B cell (primary cell): Measurements from ENCODE around the gene SPAG5. TPM values are rescaled to one million over a fixed set of nuclear protein-coding genes. Genes with fewer than 3 reads are reported as not detected.
A peak's percentile ranks its signal among the peaks of the same experiment; 100 is the strongest.

Experiments
- ATAC-seq: fragments of 200-7000 bp; cut with Tn5 transposase; one replicate; pipeline ENCODE4 v1.10.0; 2021; ENCODE audit warnings: low read depth, mild to moderate bottlenecking, moderate number of reproducible peaks, moderate library complexity
- CTCF ChIA-PET: fragments of 350-600 bp; sonication (Branson Sonifier 250); formaldehyde crosslinking; loops from one replicate; lab custom pipeline; 2021; ENCODE audit warnings: antibody characterized with exemption, inconsistent platforms; lab: Charles Lee
- POLR2A ChIA-PET: fragments of 350-600 bp; sonication (Branson Sonifier 250); formaldehyde crosslinking; loops from one replicate; lab custom pipeline; 2021; ENCODE audit warnings: antibody characterized with exemption; lab: Charles Lee
- DNase-seq: peaks from one replicate; pipeline ENCODE4 v3.0.0; 2013
- H2AFZ ChIP-seq: 2 replicates; pipeline ENCODE4 v1.6.1; 2012; ENCODE audit warnings: mild to moderate bottlenecking, low read depth, low read length; ENCODE audit not compliant: insufficient read depth, poor library complexity, severe bottlenecking
- H3K27ac ChIP-seq, 2 donors: 1 replicate in 1 of 2; 2 replicates in 1 of 2; pipeline ENCODE4 v1.5.1; 2012 to 2013; ENCODE audit warnings: low read length in 2 of 2, mild to moderate bottlenecking in 2 of 2, moderate library complexity in 1 of 2
- H3K27me3 ChIP-seq, 4 experiments: fragments of 200-600 bp in 1 of 4; sonication (generic) in 1 of 4; replicated peaks in 1 of 4; 1 replicate in 2 of 4; 2 replicates in 2 of 4; pipeline versions ENCODE4 v1.6.1 to v1.7.0; 2013 to 2016; ENCODE audit warnings: low read length in 3 of 4, mild to moderate bottlenecking in 2 of 4, mixed read lengths in 1 of 4, moderate library complexity in 1 of 4; ENCODE audit not compliant: insufficient read depth in 4 of 4, control insufficient read depth in 3 of 4; ENCODE audit errors: control extremely low read depth in 1 of 4
- H3K36me3 ChIP-seq, 2 experiments: replicated peaks in 1 of 2; 1 replicate in 1 of 2; 2 replicates in 1 of 2; pipeline versions ENCODE4 v1.6.1 to v1.7.1; 2013; ENCODE audit warnings: low read length in 1 of 2; ENCODE audit not compliant: insufficient read depth in 2 of 2, control insufficient read depth in 1 of 2; ENCODE audit errors: control extremely low read depth in 1 of 2, extremely low read depth in 1 of 2
- H3K4me1 ChIP-seq, 2 donors: fragments of 200-600 bp in 1 of 2; sonication (generic) in 1 of 2; 1 replicate in 1 of 2; 2 replicates in 1 of 2; pipeline versions ENCODE4 v1.5.1 to v1.6.1; 2013 to 2017; ENCODE audit warnings: low read length in 2 of 2; ENCODE audit not compliant: control insufficient read depth in 2 of 2, insufficient read depth in 2 of 2
- H3K4me2 ChIP-seq: replicated peaks from 2 replicates; pipeline ENCODE3; 2012; ENCODE audit warnings: mild to moderate bottlenecking, low read depth, low read length; ENCODE audit not compliant: poor library complexity, severe bottlenecking
- H3K4me3 ChIP-seq, 5 experiments: fragments of 200-600 bp in 1 of 5; sonication (generic) in 1 of 5; 1 replicate in 3 of 5; 2 replicates in 2 of 5; pipeline versions ENCODE4 v1.5.1 to v1.7.0; 2011 to 2016; ENCODE audit warnings: low read length in 4 of 5, mild to moderate bottlenecking in 4 of 5, low read depth in 2 of 5, control low read depth in 1 of 5, moderate library complexity in 1 of 5; ENCODE audit not compliant: insufficient read depth in 1 of 5; ENCODE audit errors: control extremely low read depth in 1 of 5, extremely low read depth in 1 of 5
- H3K79me2 ChIP-seq: fragments of 200-600 bp; sonication (generic); one replicate; pipeline ENCODE4 v1.6.0; 2016; ENCODE audit warnings: low read length; ENCODE audit not compliant: control insufficient read depth, insufficient read depth
- H3K9ac ChIP-seq: fragments of 200-600 bp; sonication (generic); 2 replicates; pipeline ENCODE4 v1.6.1; 2017; ENCODE audit warnings: mild to moderate bottlenecking, low read length, moderate library complexity
- H3K9me3 ChIP-seq, 3 donors: one replicate each; pipeline versions ENCODE4 v1.6.1 to v1.7.1; 2013; ENCODE audit warnings: low read length in 2 of 3; ENCODE audit not compliant: control insufficient read depth in 2 of 3, insufficient read depth in 1 of 3; ENCODE audit errors: control extremely low read depth in 1 of 3
- H4K20me1 ChIP-seq: 2 replicates; pipeline ENCODE4 v1.6.0; 2012; ENCODE audit warnings: mild to moderate bottlenecking, low read length; ENCODE audit not compliant: insufficient read depth, control insufficient read depth, poor library complexity, severe bottlenecking
- H3K27ac Mint-ChIP-seq: one replicate; pipeline ENCODE4 v1.8.0; 2021; ENCODE audit warnings: mixed read lengths
- H3K27me3 Mint-ChIP-seq: one replicate; pipeline ENCODE4 v1.8.0; 2021; ENCODE audit warnings: mixed read lengths
- H3K4me1 Mint-ChIP-seq: one replicate; pipeline ENCODE4 v1.8.0; 2021; ENCODE audit warnings: mixed read lengths
- H3K4me3 Mint-ChIP-seq: one replicate; pipeline ENCODE4 v1.8.0; 2021; ENCODE audit warnings: mixed read lengths
- H3K9me3 Mint-ChIP-seq: one replicate; pipeline ENCODE4 v1.8.0; 2022; ENCODE audit warnings: mixed read lengths; ENCODE audit not compliant: insufficient read depth
- CTCF ChIP-seq: fragments of 200-600 bp; IDR thresholded peaks from one replicate; pipeline ENCODE4 v1.8.0; 2022; ENCODE audit warnings: antibody characterized with exemption, mild to moderate bottlenecking
- EZH2 ChIP-seq: IDR thresholded peaks from 2 replicates; pipeline ENCODE4 v1.6.1; 2012; ENCODE audit warnings: borderline replicate concordance, low read depth, mild to moderate bottlenecking, moderate library complexity, low read length; ENCODE audit not compliant: insufficient read depth, poor library complexity, severe bottlenecking
- WGBS: methylation state at CpG from one replicate; pipeline ENCODE4 v1.1.5; 2013; ENCODE audit warnings: missing lambda C conversion rate; ENCODE audit not compliant: insufficient coverage; 5-methylcytosine and 5-hydroxymethylcytosine counted together
- intact Hi-C: fragments of 100-400 bp; cut with micrococcal nuclease; formaldehyde crosslinking; loops from one replicate; pipeline ENCODE4 v1.10.0; 2022
- polyA plus RNA-seq: library from polyadenylated mRNA; depleted of rRNA; stranded (reverse); fragments of >200 nt; gene quantifications from 2 replicates; pipeline ENCODE4 v1.2.3, GENCODE V29; 2012
- total RNA-seq, 2 donors: library from RNA; stranded (reverse); fragments of 120-200 nt in 1 of 2; gene quantifications; 1 replicate in 1 of 2; 2 replicates in 1 of 2; pipeline versions ENCODE4 v1.2.3 to v1.2.4, GENCODE V29; 2013 to 2022

Gene SPAG5
- total and polyA plus RNA-seq, 2 donors (not counting 1 experiment from before 2014, with no cell fraction given), result 4.7 to 8.0 TPM

DNA sequence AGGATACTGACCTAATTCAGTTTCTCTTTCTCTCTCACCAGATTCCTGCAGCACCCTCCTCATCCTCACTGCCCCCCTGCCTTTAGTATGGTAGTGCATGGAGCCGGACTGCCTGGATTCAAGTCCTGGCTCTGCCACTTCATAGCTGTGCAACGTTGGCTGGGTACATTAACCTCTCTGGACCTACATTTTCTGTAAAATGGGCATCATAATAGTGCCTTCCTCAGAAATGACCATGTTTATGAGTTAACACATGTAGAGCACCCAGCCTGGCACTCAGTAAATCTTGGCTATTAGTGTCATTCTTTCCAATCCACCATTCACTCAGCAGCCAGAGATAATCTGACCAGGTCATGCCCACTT is 53.7 kb downstream of the SPAG5 start:
- intact Hi-C loops, result no loop called here
- no peaks in the 10 kb centered on the region for H3K9me3 ChIP-seq
- ChIA-PET CTCF (interaction anchor here (0.6 kb wide), 2 partner anchors 24 to 179 kb away, joined by 3 read pairs; no protein-coding TSS in a partner anchor), POLR2A (no interaction called here)
- DNase-seq (no peak), ATAC-seq (no peak)
- WGBS, result 94% methylated on average over 2 of the region's 2 CpGs
- H3K27me3 Mint-ChIP-seq, result no peaks in the 10 kb centered on the region
- peaks cover 11% of the 10 kb centered on the region for H3K79me2 ChIP-seq
- H3K27me3 ChIP-seq, result no peaks in the 10 kb centered on the region
- peak overlapping the region; percentile 17 for H3K27ac Mint-ChIP-seq
- H4K20me1 ChIP-seq, result no peaks in the 10 kb centered on the region
- no peak overlapping the region for H3K4me3 ChIP-seq
- H3K4me1 ChIP-seq, result peaks cover 39 to 51% of the 10 kb centered on the region in 2 donors
- peaks cover 0 to 28% of the 10 kb centered on the region in 2 experiments for H3K36me3 ChIP-seq
- H3K9me3 Mint-ChIP-seq, result no peaks in the 10 kb centered on the region
- no peak overlapping the region for H3K4me3 Mint-ChIP-seq
- H3K4me2 ChIP-seq, result no peak overlapping the region
- no peak overlapping the region for H3K9ac ChIP-seq
- no peak overlapping the region for H3K27ac ChIP-seq
- H3K4me1 Mint-ChIP-seq, result peaks cover 49% of the 10 kb centered on the region
- no peak overlapping the region for H2AFZ ChIP-seq
- no peak for TF ChIP-seq CTCF
- no peak for TF ChIP-seq EZH2

GRCh38 chr17:28544402-28545140 is 54.3 kb downstream of the SPAG5 start:
- Histone ChIP-seq H3K9ac (no peak overlapping the region), H3K27ac (no peak overlapping the region), H3K27me3 (no peaks in the 10 kb centered on the region), H3K9me3 (no peaks in the 10 kb centered on the region), H2AFZ (no peak overlapping the region), H3K36me3 (peaks cover 0 to 28% of the 10 kb centered on the region in 2 experiments), H4K20me1 (no peaks in the 10 kb centered on the region), H3K4me1 (peaks cover 34 to 45% of the 10 kb centered on the region in 2 donors), H3K4me3 (no peak overlapping the region), H3K79me2 (peaks cover 11% of the 10 kb centered on the region), H3K4me2 (no peak overlapping the region)
- WGBS, result 90% methylated on average over 2 of the region's 4 CpGs
- H3K4me1 Mint-ChIP-seq, result peaks cover 43% of the 10 kb centered on the region
- POLR2A ChIA-PET, result no interaction called here
- TF ChIP-seq EZH2 (no peak), CTCF (no peak)
- DNase-seq, result no peak
- H3K9me3 Mint-ChIP-seq, result no peaks in the 10 kb centered on the region
- intact Hi-C loops, result no loop called here
- ATAC-seq, result no peak
- H3K27ac Mint-ChIP-seq, result peak overlapping the region; percentile 17
- H3K4me3 Mint-ChIP-seq, result no peak overlapping the region
- H3K27me3 Mint-ChIP-seq, result no peaks in the 10 kb centered on the region
- CTCF ChIA-PET, result interaction anchor here (0.6 to 1.5 kb wide), 3 partner anchors 9 to 178 kb away, joined by 3 to 5 read pairs (median 3); no protein-coding TSS in a partner anchor
